Body of pancreas (tissue), 4 donors: ENCODE results near the gene BCKDK. TPM values are rescaled to one million over a fixed set of nuclear protein-coding genes. Genes with fewer than 3 reads are reported as not detected.

ENCODE experiments used
- ATAC-seq: fragments of 150-250 bp; one replicate; pipeline ENCODE4 v1.9.1; 2016
- DNase-seq, 4 donors: peaks; one replicate each; pipeline ENCODE4 v3.0.0-alpha.2; 2019
- H3K27ac ChIP-seq, 4 donors: fragments of 200-600 bp; sonication (generic); 1 replicate in 3 of 4; 2 replicates in 1 of 4; pipeline versions ENCODE4 v1.5.1 to v1.6.1; 2016 to 2019; ENCODE audit warnings: mild to moderate bottlenecking in 1 of 4, mixed read lengths in 1 of 4, moderate library complexity in 1 of 4
- H3K27me3 ChIP-seq, 2 donors: fragments of 200-600 bp; sonication (generic); one replicate each; pipeline ENCODE4 v1.6.0; 2016; ENCODE audit warnings: mild to moderate bottlenecking in 1 of 2
- H3K36me3 ChIP-seq, 2 donors: fragments of 200-600 bp; sonication (generic); replicated peaks in 1 of 2; 2 replicates each; pipeline ENCODE4 v1.5.1; 2016; ENCODE audit warnings: low read depth in 2 of 2; ENCODE audit not compliant: insufficient read depth in 1 of 2
- H3K4me1 ChIP-seq: fragments of 200-600 bp; sonication (generic); one replicate; pipeline ENCODE4 v1.6.0; 2016
- H3K4me3 ChIP-seq, 2 donors: fragments of 200-600 bp; sonication (generic); 1 replicate in 1 of 2; 2 replicates in 1 of 2; pipeline ENCODE4 v1.5.1; 2016 to 2019
- H3K9me3 ChIP-seq, 3 donors: fragments of 200-600 bp; sonication (generic); 1 replicate in 2 of 3; 2 replicates in 1 of 3; pipeline ENCODE4 v1.5.1; 2016
- CTCF ChIP-seq, 7 experiments: fragments of 450-650 bp in 4 of 7; fragments of 200-600 bp in 3 of 7; sonication (generic) in 3 of 7; IDR thresholded peaks; one replicate each; pipeline ENCODE4 v1.5.1; 2016 to 2019; ENCODE audit warnings: antibody characterized with exemption in 7 of 7
- POLR2A ChIP-seq, 3 donors: fragments of 450-650 bp; IDR thresholded peaks; one replicate each; pipeline ENCODE4 v1.6.1; 2016; ENCODE audit warnings: antibody characterized with exemption in 3 of 3, mild to moderate bottlenecking in 2 of 3
- WGBS, 2 donors: methylation state at CpG; one replicate each; pipeline ENCODE4 v1.1.5; 2017; 5-methylcytosine and 5-hydroxymethylcytosine counted together
- intact Hi-C: fragments of 100-400 bp; cut with DNase I; formaldehyde crosslinking; loops from one replicate; pipeline ENCODE4 v1.15.1; 2023
- total RNA-seq, 2 donors: library from RNA; depleted of rRNA; stranded (reverse); fragments of >200 nt; gene quantifications; one replicate each; pipeline ENCODE4 v1.1.0, GENCODE V29; 2016

Gene BCKDK
- total RNA-seq, 2 donors from 2014 or later, result 33.9 to 61.7 TPM

DNA sequence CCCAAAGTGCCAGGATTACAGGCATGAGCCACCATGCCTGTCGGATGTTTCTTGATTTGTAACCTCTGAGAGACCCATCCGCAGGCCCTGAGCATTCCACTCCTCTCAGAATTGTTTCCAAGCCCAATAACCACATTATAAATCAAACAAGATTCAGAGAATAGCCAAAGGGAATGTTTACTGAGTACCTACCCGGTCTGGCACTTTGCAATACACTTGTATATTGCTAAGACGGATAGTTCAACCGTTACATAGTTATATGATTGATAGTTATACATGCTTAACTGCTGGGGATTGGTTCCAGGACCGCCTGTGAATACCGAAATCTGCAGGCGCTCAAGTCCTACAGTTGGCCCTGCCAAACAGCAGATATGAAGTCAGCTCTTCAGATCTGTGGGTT is 6.3 kb downstream of the BCKDK start:
- no peak for TF ChIP-seq POLR2A (IDR thresholded peaks at IDR 0.05)
- TF ChIP-seq CTCF (IDR thresholded peaks at IDR 0.05), result no peak
- H3K36me3 ChIP-seq, result peaks cover 0 to 6% of the 10 kb centered on the region in 2 donors
- no peaks in the 10 kb centered on the region for H3K27me3 ChIP-seq
- ATAC-seq (no peak), DNase-seq (no peak)
- no peaks in the 10 kb centered on the region for H3K9me3 ChIP-seq
- intact Hi-C loops, result no loop called here
- H3K27ac ChIP-seq, result peak overlapping the region; percentile 46 to 95 (median 63)
- H3K4me1 ChIP-seq, result peaks cover 75% of the 10 kb centered on the region
- WGBS, 2 donors, result 78 to 84% methylated on average over 8 of the region's 8 CpGs
- H3K4me3 ChIP-seq, result no peak overlapping the region

GRCh38 chr16:31117384-31118222 is 9.4 kb downstream of the BCKDK start, which contains the start of gene KAT8:
Gene KAT8, plus strand, starts transcription at chr16:31117664. Its CDS starts 18 bp downstream, at chr16:31117682.
- peaks cover 59% of the 10 kb centered on the region for H3K4me1 ChIP-seq
- 0% methylated on average over 16 to 65 of the region's 68 CpGs for WGBS, 2 donors
- no peaks in the 10 kb centered on the region for H3K9me3 ChIP-seq
- H3K27ac ChIP-seq, result peak within 1 kb of the TSS; percentile 93 to 99 (median 95)
- TF ChIP-seq POLR2A (IDR thresholded peaks at IDR 0.05), result peak; percentile 91 to 94 (median 92)
- TF ChIP-seq CTCF (IDR thresholded peaks at IDR 0.05), result peak in 1 of 7 experiments; percentile 2
- peaks cover 7 to 16% of the 10 kb centered on the region in 2 donors for H3K36me3 ChIP-seq
- DNase-seq (peak; percentile 99), ATAC-seq (peak; percentile 94)
- intact Hi-C loops, result no loop called here
- H3K4me3 ChIP-seq, result peak within 1 kb of the TSS; percentile 20 to 23
- no peaks in the 10 kb centered on the region for H3K27me3 ChIP-seq

GRCh38 chr16:31118223-31119155 is 10.3 kb downstream of the BCKDK start:
- TF ChIP-seq POLR2A (IDR thresholded peaks at IDR 0.05) (no peak), CTCF (IDR thresholded peaks at IDR 0.05) (no peak)
- peak overlapping the region in 1 of 2 donors; percentile 8 for H3K4me3 ChIP-seq
- intact Hi-C loops, result no loop called here
- H3K4me1 ChIP-seq, result peaks cover 50% of the 10 kb centered on the region
- ATAC-seq (no peak), DNase-seq (peak in 1 of 4 donors; percentile 51)
- no peaks in the 10 kb centered on the region for H3K9me3 ChIP-seq
- peak overlapping the region; percentile 93 to 99 (median 95) for H3K27ac ChIP-seq
- H3K27me3 ChIP-seq, result no peaks in the 10 kb centered on the region
- peaks cover 7 to 16% of the 10 kb centered on the region in 2 donors for H3K36me3 ChIP-seq
- 47 to 51% methylated on average over 9 of the region's 9 CpGs for WGBS, 2 donors

- intact Hi-C loops, result no loop called here
- TF ChIP-seq CTCF (IDR thresholded peaks at IDR 0.05), result no peak
- no peak for TF ChIP-seq POLR2A (IDR thresholded peaks at IDR 0.05)
- Histone ChIP-seq H3K27ac (peak overlapping the region in 3 of 4 donors; percentile 93 to 95 (median 95)), H3K4me1 (peaks cover 36% of the 10 kb centered on the region), H3K27me3 (no peaks in the 10 kb centered on the region), H3K9me3 (no peaks in the 10 kb centered on the region), H3K36me3 (peaks cover 7 to 16% of the 10 kb centered on the region in 2 donors), H3K4me3 (no peak overlapping the region)
- WGBS, 2 donors, result 90 to 96% methylated on average over 9 to 16 of the region's 16 CpGs
- ATAC-seq, result no peak
- no peak for DNase-seq
Observed at GRCh38 chr16:31120129-31120528, 11.9 kb downstream of the BCKDK start.
